Endothelial cell of umbilical vein (primary cell): ENCODE measurements around the gene NOD2. TPM values are rescaled to one million over a fixed set of nuclear protein-coding genes. Genes with fewer than 3 reads are reported as not detected.

Experiments used
- BruUV-seq: library from RNA; stranded (reverse); fragments of 400-500 nt; replicated peaks from 2 replicates; lab custom pipeline; 2021; lab: Mats Ljungman, UMichigan
- CTCF ChIA-PET: fragments of 300-600, 350-600 bp; sonication (Branson Sonifier 250); formaldehyde crosslinking; loops from one replicate; lab custom pipeline; 2021; ENCODE audit warnings: antibody characterized with exemption, inconsistent platforms; lab: Charles Lee
- POLR2A ChIA-PET: fragments of 300-600, 350-600 bp; sonication (Branson Sonifier 250); formaldehyde crosslinking; loops from one replicate; lab custom pipeline; 2021; ENCODE audit warnings: antibody characterized with exemption, inconsistent platforms; lab: Charles Lee
- DNase-seq: peaks from one replicate; pipeline ENCODE4 v3.0.0-alpha.2; 2011; ENCODE audit warnings: low read depth, low spot score
- FAIRE-seq: peaks from 2 replicates; lab custom pipeline; 2011; peaks lifted over from hg19 to GRCh38; lab: Jason Lieb, UNC
- H2AFZ ChIP-seq: 2 replicates; pipeline ENCODE4 v1.6.0; 2012; ENCODE audit warnings: low read depth, low read length, control low read depth, inconsistent platforms
- H3K27ac ChIP-seq: 2 replicates; pipeline ENCODE4 v1.5.1; 2011; ENCODE audit warnings: low read depth, mild to moderate bottlenecking, control low read depth, low read length, moderate library complexity; ENCODE audit not compliant: insufficient read depth
- H3K27me3 ChIP-seq, 2 experiments: 2 replicates each; pipeline versions ENCODE4 v1.6.0 to v1.6.1; 2011; ENCODE audit warnings: low read length in 2 of 2, mixed read lengths in 1 of 2; ENCODE audit not compliant: control insufficient read depth in 2 of 2, insufficient read depth in 2 of 2
- H3K36me3 ChIP-seq, 2 experiments: 2 replicates in 1 of 2; 3 replicates in 1 of 2; pipeline ENCODE4 v1.5.1; 2011; ENCODE audit warnings: low read length in 2 of 2, mild to moderate bottlenecking in 1 of 2, moderate library complexity in 1 of 2; ENCODE audit not compliant: control insufficient read depth in 2 of 2, insufficient read depth in 2 of 2; ENCODE audit errors: extremely low read depth in 1 of 2
- H3K4me1 ChIP-seq: 3 replicates; pipeline ENCODE4 v1.5.1; 2011; ENCODE audit warnings: mild to moderate bottlenecking, low read length; ENCODE audit not compliant: control insufficient read depth, insufficient read depth; ENCODE audit errors: extremely low read depth
- H3K4me2 ChIP-seq: 2 replicates; pipeline ENCODE4 v1.6.1; 2011; ENCODE audit warnings: low read length, control low read depth, mixed read lengths; ENCODE audit not compliant: insufficient read depth
- H3K4me3 ChIP-seq, 3 experiments: fragments of 200-600 bp in 1 of 3; sonication (generic), shearing (Covaris generic) in 1 of 3; replicated peaks in 1 of 3; 2 replicates each; pipeline ENCODE4 v1.5.1; 2011 to 2016; ENCODE audit warnings: control low read depth in 3 of 3, low read length in 3 of 3, mild to moderate bottlenecking in 2 of 3, inconsistent platforms in 1 of 3, low read depth in 1 of 3, moderate library complexity in 1 of 3; ENCODE audit not compliant: insufficient read depth in 1 of 3
- H3K79me2 ChIP-seq: 2 replicates; pipeline ENCODE4 v1.6.0; 2012; ENCODE audit warnings: low read length, inconsistent platforms; ENCODE audit not compliant: control insufficient read depth, insufficient read depth
- H3K9ac ChIP-seq: replicated peaks from 2 replicates; pipeline ENCODE3; 2011; ENCODE audit warnings: low read length, control low read depth; ENCODE audit not compliant: insufficient read depth; ENCODE audit errors: extremely low read depth
- H3K9me1 ChIP-seq: replicated peaks from 3 replicates; pipeline ENCODE4 v1.6.0; 2011; ENCODE audit warnings: mild to moderate bottlenecking, low read length; ENCODE audit not compliant: control insufficient read depth, insufficient read depth; ENCODE audit errors: extremely low read depth
- H3K9me3 ChIP-seq: replicated peaks from 2 replicates; pipeline ENCODE4 v1.5.1; 2012; ENCODE audit warnings: low read length, inconsistent platforms; ENCODE audit not compliant: control insufficient read depth, insufficient read depth
- H4K20me1 ChIP-seq: replicated peaks from 2 replicates; pipeline ENCODE3; 2011; ENCODE audit warnings: mild to moderate bottlenecking, low read length; ENCODE audit not compliant: control insufficient read depth, insufficient read depth; ENCODE audit errors: extremely low read depth
- CTCF ChIP-seq, 2 donors: IDR thresholded peaks; 1 replicate in 1 of 2; 2 replicates in 1 of 2; pipeline ENCODE4 v1.5.1; 2011; ENCODE audit warnings: low read length in 2 of 2, mild to moderate bottlenecking in 2 of 2, moderate library complexity in 2 of 2, control low read depth in 1 of 2, inconsistent platforms in 1 of 2, low read depth in 1 of 2; ENCODE audit not compliant: insufficient read depth in 1 of 2; ENCODE audit errors: extremely low read depth in 1 of 2
- EZH2 ChIP-seq: IDR thresholded peaks from 2 replicates; pipeline ENCODE4 v1.6.1; 2012; ENCODE audit warnings: borderline replicate concordance, low read depth, mild to moderate bottlenecking, moderate library complexity, low read length, inconsistent platforms; ENCODE audit not compliant: severe bottlenecking
- FOS ChIP-seq: IDR thresholded peaks from 2 replicates; pipeline ENCODE4 v1.6.1; 2011; ENCODE audit warnings: mild to moderate bottlenecking, low read length, moderate library complexity, borderline replicate concordance; ENCODE audit not compliant: insufficient read depth
- GATA2 ChIP-seq: IDR thresholded peaks from 2 replicates; pipeline ENCODE4 v1.7.0; 2011; ENCODE audit warnings: low read depth, mild to moderate bottlenecking, moderate library complexity, mixed read lengths, low read length; ENCODE audit not compliant: insufficient read length, insufficient read depth
- JUN ChIP-seq: IDR thresholded peaks from 2 replicates; pipeline ENCODE4 v1.6.1; 2011; ENCODE audit warnings: borderline replicate concordance, low read depth; ENCODE audit not compliant: insufficient read length, insufficient read depth
- MAX ChIP-seq: IDR thresholded peaks from 2 replicates; pipeline ENCODE4 v1.6.1; 2011; ENCODE audit not compliant: insufficient read depth, insufficient read length
- MYC ChIP-seq: IDR thresholded peaks from one replicate; pipeline ENCODE4 v1.6.1; 2011; ENCODE audit warnings: mild to moderate bottlenecking, low read depth, low read length
- POLR2A ChIP-seq: IDR thresholded peaks from 2 replicates; pipeline ENCODE4 v1.6.1; 2012; ENCODE audit warnings: low read depth, mild to moderate bottlenecking, control low read depth, low read length
- POLR2AphosphoS5 ChIP-seq: IDR thresholded peaks from 2 replicates; pipeline ENCODE4 v1.6.1; 2012; ENCODE audit warnings: low read depth, mild to moderate bottlenecking, control low read depth, low read length, moderate library complexity; ENCODE audit not compliant: insufficient read depth
- dilution Hi-C: fragments of 300-500 bp; cut with MboI; formaldehyde crosslinking; loops from one replicate; pipeline ENCODE4 v1.15.0; 2019; ENCODE audit warnings: low sequenced_read_pairs; ENCODE audit not compliant: extremely low pct_ligation_motif_present
- intact Hi-C: fragments of 100-400 bp; cut with micrococcal nuclease; formaldehyde crosslinking; loops from one replicate; pipeline ENCODE4 v1.10.0; 2022
- polyA plus RNA-seq, 4 experiments: library from polyadenylated mRNA; depleted of rRNA in 3 of 4; stranded (reverse) in 3 of 4; unstranded in 1 of 4; fragments of >200 nt; gene quantifications; 2 replicates each; pipeline versions ENCODE4 v1.2.1 to v1.2.3, GENCODE V29; 2011 to 2012; ENCODE audit warnings: missing spikeins in 1 of 4
- total RNA-seq: library from RNA; stranded (reverse); gene quantifications from 2 replicates; pipeline ENCODE4 v1.2.3, GENCODE V29; 2021

The NOD2 gene
- total and polyA plus RNA-seq, 2 donors (not counting 3 experiments of a cell fraction or from before 2014, with no cell fraction given) = 0.07 to 0.58 TPM

GRCh38 chr16:50771366-50771765 lies 78.0 kb downstream of the NOD2 start:
- no peak overlapping the region for H2AFZ ChIP-seq
- dilution Hi-C loops (no loop called here), intact Hi-C loops (no loop called here)
- H3K36me3 ChIP-seq = no peaks in the 10 kb centered on the region
- no peak overlapping the region for H3K4me3 ChIP-seq
- no peaks in the 10 kb centered on the region for H3K9me3 ChIP-seq
- BruUV-seq = no TSS peak
- no peaks in the 10 kb centered on the region for H3K9me1 ChIP-seq
- no peak overlapping the region for H3K27ac ChIP-seq
- ChIA-PET CTCF (no interaction called here), POLR2A (no interaction called here)
- no peaks in the 10 kb centered on the region for H3K27me3 ChIP-seq
- H4K20me1 ChIP-seq = peaks cover 5% of the 10 kb centered on the region
- no peak for DNase-seq
- TF ChIP-seq JUN = no peak
- TF ChIP-seq GATA2 = no peak
- no peak for TF ChIP-seq MAX
- no peak for TF ChIP-seq CTCF (IDR thresholded peaks at IDR 0.05; ENCODE audit: extremely low read depth in 1 of 2, insufficient read depth in 1 of 2, low read depth in 1 of 2, low read length in 2 of 2)
- TF ChIP-seq POLR2A = no peak
- TF ChIP-seq EZH2 = no peak
- TF ChIP-seq POLR2AphosphoS5 = no peak
- TF ChIP-seq MYC = no peak
- TF ChIP-seq FOS = no peak
- no peak for FAIRE-seq
- H3K4me2 ChIP-seq = no peak overlapping the region
- H3K9ac ChIP-seq = no peak overlapping the region
- no peaks in the 10 kb centered on the region for H3K79me2 ChIP-seq
- H3K4me1 ChIP-seq = no peaks in the 10 kb centered on the region
